Activated T-helper 2 cell treated with anti-CD3 and anti-CD28 coated beads, Interferon-gamma antibody, Interleukin-2, Interleukin-4, amounts not matched to agents 10 μg/mL and 5 μg/mL and 100 μg/mL, durations not matched to agents 14 hours and 24 hours and 36 hours (primary cell): ENCODE data around the gene PDE7B. TPM values are rescaled to one million over a fixed set of nuclear protein-coding genes. Genes with fewer than 3 reads are reported as not detected.
A peak's percentile ranks its signal among the peaks of the same experiment; 100 is the strongest.
"Not testable (repeated sequence)": the region's sequence is repeated elsewhere in the genome, so short reads cannot be mapped to it uniquely, and the experiment has no call there.

ENCODE experiments used
- DNase-seq: peaks from one replicate; pipeline ENCODE4 v3.0.0; 2021; ENCODE audit warnings: low spot score
- H3K27ac Mint-ChIP-seq: one replicate; pipeline ENCODE4 v1.8.0; 2021; ENCODE audit warnings: mixed read lengths
- H3K27me3 Mint-ChIP-seq: one replicate; pipeline ENCODE4 v1.8.0; 2021; ENCODE audit warnings: low read depth, mixed read lengths
- H3K36me3 Mint-ChIP-seq: one replicate; pipeline ENCODE4 v1.8.0; 2021; ENCODE audit warnings: low read depth, mixed read lengths
- H3K4me1 Mint-ChIP-seq: one replicate; pipeline ENCODE4 v1.8.0; 2021; ENCODE audit warnings: low read depth, mixed read lengths
- H3K4me3 Mint-ChIP-seq: one replicate; pipeline ENCODE4 v1.8.0; 2021; ENCODE audit warnings: low read depth, mild to moderate bottlenecking, moderate library complexity, mixed read lengths
- H3K9me3 Mint-ChIP-seq: one replicate; pipeline ENCODE4 v1.8.0; 2021; ENCODE audit warnings: mixed read lengths
- intact Hi-C: fragments of 100-400 bp; cut with micrococcal nuclease; formaldehyde crosslinking; loops from one replicate; pipeline ENCODE4 v1.15.1; 2023
- total RNA-seq: library from RNA; stranded (reverse); gene quantifications from 2 replicates; pipeline ENCODE4 v1.2.3, GENCODE V29; 2022

The PDE7B gene
- total RNA-seq, 1 donor from 2014 or later: 28.8 TPM

DNA sequence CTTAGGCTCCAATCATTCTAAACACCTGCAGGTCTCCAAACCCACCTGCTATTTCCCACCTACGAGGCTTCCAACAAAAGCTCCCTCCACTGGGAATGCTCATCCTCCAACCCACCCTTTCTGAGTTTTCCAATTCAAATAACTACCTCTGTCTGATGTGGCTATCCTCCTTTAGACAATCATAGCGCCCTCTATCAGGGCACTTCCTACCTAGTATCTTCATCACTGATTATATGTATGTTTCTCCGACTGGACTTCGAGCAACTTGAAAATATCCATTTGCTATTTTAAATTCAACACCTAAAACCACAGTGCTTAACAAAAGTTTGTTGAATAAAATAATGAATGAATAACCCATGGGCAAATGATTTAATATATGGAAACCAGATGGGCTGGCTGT lies 357.3 kb downstream of the PDE7B start:
- no peak overlapping the region for H3K27ac Mint-ChIP-seq
- no peak for DNase-seq
- H3K4me3 Mint-ChIP-seq: no peak overlapping the region
- H3K4me1 Mint-ChIP-seq: no peaks in the 10 kb centered on the region
- H3K27me3 Mint-ChIP-seq: no peaks in the 10 kb centered on the region
- H3K36me3 Mint-ChIP-seq: no peaks in the 10 kb centered on the region
- H3K9me3 Mint-ChIP-seq: no peaks in the 10 kb centered on the region
- intact Hi-C loops: no loop called here

- Mint-ChIP-seq H3K36me3 (no peaks in the 10 kb centered on the region), H3K4me1 (no peaks in the 10 kb centered on the region)
Measured at GRCh38 chr6:136209496-136209895, 358.0 kb downstream of the PDE7B start.

DNA sequence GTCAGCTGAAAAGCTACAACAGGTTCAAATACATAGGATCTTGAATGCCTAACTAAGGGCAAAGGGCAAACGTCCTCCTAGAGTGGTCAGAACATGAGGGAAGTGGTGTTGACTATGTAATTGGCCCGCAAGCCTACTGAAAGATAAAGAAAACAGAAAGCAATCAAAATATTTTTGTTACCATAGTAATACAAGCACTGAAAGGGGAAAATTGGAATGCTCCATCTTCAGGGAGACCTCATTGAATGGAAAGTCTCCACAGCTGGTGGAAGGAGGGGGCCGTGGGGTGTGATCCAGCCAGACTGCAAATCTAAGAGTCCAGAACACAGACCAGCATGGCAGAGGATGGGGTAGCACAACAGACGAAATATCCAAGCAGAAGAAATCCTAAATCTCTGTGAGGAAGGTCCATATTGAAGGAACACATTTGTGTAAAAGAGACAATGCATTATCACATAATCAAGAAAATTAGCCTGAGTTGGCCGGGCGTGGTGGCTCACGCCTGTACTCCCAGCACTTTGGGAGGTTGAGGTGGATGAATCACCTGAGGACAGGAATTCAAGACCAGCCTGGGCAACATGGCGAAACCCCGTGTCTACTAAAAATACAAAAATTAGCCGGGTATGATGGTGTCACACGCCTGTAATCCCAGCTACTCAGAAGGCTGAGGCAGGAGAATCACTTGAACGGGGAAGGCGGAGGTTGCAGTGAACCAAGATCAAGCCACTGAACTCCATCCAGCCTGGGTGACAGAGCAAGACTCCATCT lies 359.1 kb downstream of the PDE7B start:
- Mint-ChIP-seq H3K36me3 (no peaks in the 10 kb centered on the region), H3K27me3 (no peaks in the 10 kb centered on the region), H3K9me3 (no peaks in the 10 kb centered on the region), H3K4me1 (no peaks in the 10 kb centered on the region), H3K27ac (no peak overlapping the region), H3K4me3 (no peak overlapping the region)
- no peak for DNase-seq
- intact Hi-C loops: no loop called here

More at GRCh38 chr6:136209496-136209895, 358.0 kb downstream of the PDE7B start:
- no peak for DNase-seq
- no peak overlapping the region for H3K4me3 Mint-ChIP-seq
- no peak overlapping the region for H3K27ac Mint-ChIP-seq
- intact Hi-C loops: no loop called here
- H3K9me3 Mint-ChIP-seq: no peaks in the 10 kb centered on the region
- no peaks in the 10 kb centered on the region for H3K27me3 Mint-ChIP-seq

GRCh38 chr6:136212608-136213007 lies 361.1 kb downstream of the PDE7B start:
- no peaks in the 10 kb centered on the region for H3K36me3 Mint-ChIP-seq
- intact Hi-C loops: no loop called here

DNA sequence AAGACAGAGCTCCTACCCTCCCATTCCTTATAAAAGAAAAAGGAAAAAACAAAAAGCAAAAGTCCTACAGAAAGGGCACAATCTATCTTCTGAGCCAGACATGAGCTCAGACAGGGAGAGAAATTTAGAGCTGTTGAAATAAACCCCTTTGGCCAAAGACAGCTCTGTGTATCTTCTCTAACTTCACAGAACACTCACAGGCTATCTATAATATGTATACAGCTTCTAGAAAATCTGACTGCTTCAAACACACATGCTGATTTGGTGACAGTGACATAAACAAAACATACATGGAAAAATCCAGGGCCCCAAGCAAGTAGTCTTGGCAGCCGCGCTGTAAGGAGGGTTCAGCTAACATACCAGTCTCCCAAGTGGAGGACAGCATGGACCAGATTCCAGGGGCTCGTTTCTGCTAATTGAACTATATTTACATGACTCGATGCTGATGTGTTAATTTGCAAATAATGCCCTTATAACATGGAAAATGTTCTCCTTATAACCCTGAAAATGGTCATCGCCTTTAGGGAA lies 361.6 kb downstream of the PDE7B start:
- Mint-ChIP-seq H3K4me3 (no peak overlapping the region), H3K36me3 (no peaks in the 10 kb centered on the region), H3K27me3 (no peaks in the 10 kb centered on the region), H3K4me1 (peaks cover 2% of the 10 kb centered on the region), H3K27ac (no peak overlapping the region), H3K9me3 (no peaks in the 10 kb centered on the region)
- no peak for DNase-seq
- intact Hi-C loops: no loop called here

More at GRCh38 chr6:136212608-136213007, 361.1 kb downstream of the PDE7B start:
- no peak for DNase-seq
- Mint-ChIP-seq H3K27ac (no peak overlapping the region), H3K9me3 (no peaks in the 10 kb centered on the region), H3K4me3 (no peak overlapping the region), H3K27me3 (no peaks in the 10 kb centered on the region), H3K4me1 (peaks cover 2% of the 10 kb centered on the region)

GRCh38 chr6:136213853-136214252 lies 362.4 kb downstream of the PDE7B start:
- no peaks in the 10 kb centered on the region for H3K27me3 Mint-ChIP-seq
- no peak overlapping the region for H3K27ac Mint-ChIP-seq
- H3K36me3 Mint-ChIP-seq: no peaks in the 10 kb centered on the region
- no peak overlapping the region for H3K4me3 Mint-ChIP-seq
- peaks cover 2% of the 10 kb centered on the region for H3K4me1 Mint-ChIP-seq
- peaks cover under 1% of the 10 kb centered on the region for H3K9me3 Mint-ChIP-seq
- intact Hi-C loops: no loop called here
- DNase-seq: no peak

DNA sequence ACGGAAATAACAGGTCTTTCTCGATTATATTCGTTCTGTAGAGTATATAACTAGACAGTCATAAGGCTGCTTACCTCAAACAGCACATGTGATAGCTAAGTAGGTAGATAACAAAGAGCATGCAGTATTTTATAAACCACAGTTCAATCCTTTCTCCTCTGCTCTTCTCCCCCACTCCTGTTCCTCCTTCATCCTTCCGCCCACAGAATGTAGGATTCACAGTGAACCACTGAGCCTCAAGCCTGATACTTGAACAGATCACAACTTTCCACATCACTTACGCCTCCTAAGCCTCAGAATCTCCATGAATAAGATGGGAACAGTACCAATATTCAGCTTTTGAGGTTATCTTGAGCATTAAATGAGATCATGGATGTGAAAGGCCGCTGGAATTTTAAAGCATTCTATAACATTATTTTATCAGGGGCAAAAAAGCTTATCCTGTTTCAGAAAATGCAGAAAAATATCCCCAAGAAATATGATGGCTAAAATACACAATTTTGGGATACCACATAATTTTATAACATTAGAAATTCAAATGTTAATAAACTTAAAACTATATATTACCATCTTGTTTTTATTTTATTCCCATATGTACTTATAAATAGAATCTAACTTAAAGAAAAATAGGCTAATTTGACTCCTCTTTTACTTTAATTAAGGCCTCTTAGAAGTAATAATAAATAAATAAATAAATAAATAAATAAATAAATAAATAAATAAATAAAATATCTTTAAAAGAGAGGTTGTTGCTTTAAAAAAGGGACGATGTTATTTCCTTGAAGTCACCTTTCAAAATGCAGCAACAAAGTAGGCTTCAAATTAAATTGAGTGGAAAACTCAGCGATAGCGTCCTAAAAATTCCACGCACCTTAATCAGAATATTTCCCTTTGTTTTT lies 365.3 kb downstream of the PDE7B start:
- peaks cover 8% of the 10 kb centered on the region for H3K36me3 Mint-ChIP-seq
- H3K27ac Mint-ChIP-seq: no peak overlapping the region
- H3K9me3 Mint-ChIP-seq: peaks cover 23% of the 10 kb centered on the region
- DNase-seq: no peak
- intact Hi-C loops: no loop called here
- H3K27me3 Mint-ChIP-seq: no peaks in the 10 kb centered on the region
- H3K4me1 Mint-ChIP-seq: peaks cover 2% of the 10 kb centered on the region
- H3K4me3 Mint-ChIP-seq: no peak overlapping the region

DNA sequence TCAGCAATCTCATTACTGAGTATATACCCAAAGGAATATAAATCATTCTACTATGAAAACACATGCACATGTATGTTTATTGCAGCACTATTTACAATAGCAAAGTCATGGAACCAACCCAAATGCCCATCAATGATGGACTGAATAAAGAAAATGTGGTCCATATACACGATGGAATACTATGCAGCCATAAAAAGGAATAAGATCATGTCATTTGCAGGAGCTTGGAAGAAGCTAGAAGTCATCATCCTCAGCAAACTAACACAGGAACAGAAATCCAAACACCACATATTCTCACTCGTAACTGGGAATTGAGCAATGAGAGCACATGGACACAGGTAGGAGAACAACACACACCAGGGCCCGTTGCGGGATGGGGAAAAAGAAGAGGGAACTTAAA lies 373.5 kb downstream of the PDE7B start:
- DNase-seq, H3K27me3 Mint-ChIP-seq, H3K27ac Mint-ChIP-seq, H3K4me3 Mint-ChIP-seq: not testable (repeated sequence)
- H3K9me3 Mint-ChIP-seq: peaks cover 45% of the 10 kb centered on the region
- H3K4me1 Mint-ChIP-seq: peaks cover 23% of the 10 kb centered on the region
- peaks cover 39% of the 10 kb centered on the region for H3K36me3 Mint-ChIP-seq
- intact Hi-C loops: loop anchor here (5.0 to 10.0 kb wide), 2 partner anchors 310 to 728 kb away; partner anchors contain the start of gene AHI1

DNA sequence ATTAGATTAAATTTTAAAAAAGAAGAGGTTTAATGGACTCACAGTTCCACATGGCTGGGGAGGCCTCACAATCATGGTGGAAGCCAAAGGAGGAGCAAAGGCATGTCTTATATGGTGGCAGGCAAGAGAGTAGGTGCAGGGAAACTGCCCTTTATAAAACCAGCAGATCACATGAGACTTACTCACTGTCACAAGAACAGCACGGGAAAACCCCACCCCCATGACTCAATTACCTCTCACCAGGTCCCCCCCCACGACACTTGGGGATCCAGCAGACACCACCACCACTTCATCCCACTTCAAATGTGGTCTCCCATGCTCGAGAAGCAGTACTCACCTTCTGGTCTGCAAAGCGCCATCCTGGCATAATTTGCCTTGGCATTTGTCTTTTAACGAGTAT lies 374.0 kb downstream of the PDE7B start:
- Mint-ChIP-seq H3K9me3 (peaks cover 40% of the 10 kb centered on the region), H3K4me3 (no peak overlapping the region), H3K36me3 (peaks cover 44% of the 10 kb centered on the region), H3K27ac (peak overlapping the region; percentile 8), H3K4me1 (peaks cover 25% of the 10 kb centered on the region), H3K27me3 (no peaks in the 10 kb centered on the region)
- intact Hi-C loops: loop anchor here (5.0 to 10.0 kb wide), 2 partner anchors 311 to 728 kb away; partner anchors contain the start of gene AHI1
- DNase-seq: no peak

- H3K27me3 Mint-ChIP-seq: no peaks in the 10 kb centered on the region
- peaks cover 46% of the 10 kb centered on the region for H3K36me3 Mint-ChIP-seq
- peaks cover 34% of the 10 kb centered on the region for H3K9me3 Mint-ChIP-seq
- H3K4me3 Mint-ChIP-seq: no peak overlapping the region
- no peak overlapping the region for H3K27ac Mint-ChIP-seq
- peaks cover 30% of the 10 kb centered on the region for H3K4me1 Mint-ChIP-seq
- DNase-seq: peak; percentile 38
- intact Hi-C loops: loop anchor here (1.0 to 10.0 kb wide), 4 partner anchors 311 to 729 kb away; partner anchors contain the start of gene AHI1
Measured at GRCh38 chr6:136226027-136226673, 374.6 kb downstream of the PDE7B start.

DNA sequence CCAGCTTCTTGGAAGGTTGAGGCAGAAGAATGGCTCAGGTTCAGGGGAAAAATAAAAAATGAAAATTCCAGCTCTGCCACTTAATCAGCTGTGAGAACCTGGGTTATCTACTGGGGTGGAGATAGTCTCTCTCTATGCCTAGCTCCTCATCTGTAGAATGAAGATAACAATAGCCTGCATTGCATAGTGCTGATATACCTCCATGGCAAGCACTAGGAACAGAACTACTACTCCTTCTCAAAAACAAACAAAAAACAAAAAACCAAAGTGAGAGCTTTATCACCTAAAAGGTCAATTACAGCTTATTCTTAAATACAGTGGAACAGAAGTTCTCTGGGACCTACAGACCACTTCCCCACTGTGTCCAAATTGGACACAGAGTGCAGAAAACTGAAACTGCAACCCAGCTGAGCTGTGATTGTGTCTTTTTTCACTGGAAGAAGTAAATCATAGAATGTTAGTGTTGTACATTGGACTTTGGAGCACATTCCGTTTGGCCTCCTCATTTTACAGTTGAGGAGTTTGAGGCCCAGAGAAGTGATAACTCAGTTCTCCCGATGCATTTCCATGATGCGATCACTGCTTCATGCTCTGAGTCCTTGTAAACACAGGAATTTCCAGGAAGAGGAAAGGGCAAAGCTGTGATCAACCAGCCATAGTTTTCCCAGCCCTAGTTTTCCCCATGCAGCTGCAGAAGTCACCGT lies 375.3 kb downstream of the PDE7B start:
- intact Hi-C loops: loop anchor here (1.0 to 10.0 kb wide), 4 partner anchors 312 to 730 kb away; partner anchors contain the start of gene AHI1
- DNase-seq: no peak
- H3K4me1 Mint-ChIP-seq: peaks cover 30% of the 10 kb centered on the region
- H3K27ac Mint-ChIP-seq: peak overlapping the region; percentile 73
- H3K36me3 Mint-ChIP-seq: peaks cover 45% of the 10 kb centered on the region
- H3K27me3 Mint-ChIP-seq: no peaks in the 10 kb centered on the region
- no peak overlapping the region for H3K4me3 Mint-ChIP-seq
- peaks cover 29% of the 10 kb centered on the region for H3K9me3 Mint-ChIP-seq

DNA sequence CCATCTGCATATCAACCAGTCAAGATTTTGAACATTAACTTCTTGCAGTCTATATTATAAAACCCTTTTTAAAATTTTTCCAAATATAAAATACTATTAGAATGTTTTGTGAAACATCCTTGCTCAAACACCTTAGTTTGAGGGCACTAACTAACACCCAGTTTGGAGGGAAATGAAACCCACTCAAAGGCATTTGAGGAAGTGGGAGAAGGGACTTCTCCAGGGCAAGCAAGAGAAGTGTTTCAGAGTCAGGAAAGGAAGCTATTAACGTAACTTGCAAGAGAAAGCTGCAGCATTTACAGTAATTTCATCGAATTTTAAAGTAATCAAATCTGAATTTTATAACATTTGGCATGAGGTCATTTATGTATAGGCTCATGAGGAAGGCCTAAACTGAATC lies 377.3 kb downstream of the PDE7B start:
- Mint-ChIP-seq H3K27me3 (no peaks in the 10 kb centered on the region), H3K4me3 (no peak overlapping the region), H3K27ac (no peak overlapping the region), H3K4me1 (peaks cover 26% of the 10 kb centered on the region), H3K36me3 (peaks cover 43% of the 10 kb centered on the region), H3K9me3 (peaks cover 20% of the 10 kb centered on the region)
- DNase-seq: no peak
- intact Hi-C loops: loop anchor here (5.0 to 10.0 kb wide), 2 partner anchors 314 to 732 kb away; partner anchors contain the start of gene AHI1
